GM12878 (cell line): ENCODE results near the gene AKT3.

Source experiments
- ATF2 ChIP-seq: IDR thresholded peaks from 2 replicates; pipeline ENCODE4 v1.6.1; 2012; ENCODE audit warnings: low read length, inconsistent platforms
- BACH1 ChIP-seq: fragments of 450-650 bp; IDR thresholded peaks from 2 replicates; pipeline ENCODE4 v1.6.1; 2017; ENCODE audit warnings: mild to moderate bottlenecking, borderline replicate concordance
- CREB1 ChIP-seq: IDR thresholded peaks from 2 replicates; pipeline ENCODE4 v1.6.1; 2012; ENCODE audit warnings: low read depth, mild to moderate bottlenecking, inconsistent platforms
- CTCF ChIP-seq, 3 experiments: IDR thresholded peaks in 2 of 3; conservative IDR thresholded peaks in 1 of 3; 2 replicates each; pipeline ENCODE4 v1.5.1; 2011; ENCODE audit warnings: low read depth in 3 of 3, low read length in 3 of 3, mild to moderate bottlenecking in 3 of 3, control low read depth in 2 of 3, moderate library complexity in 2 of 3, inconsistent platforms in 1 of 3, mixed read lengths in 1 of 3; ENCODE audit not compliant: control insufficient read depth in 2 of 3, insufficient read depth in 1 of 3; ENCODE audit errors: extremely low read depth in 1 of 3
- EP300 ChIP-seq, 2 experiments: fragments of 150-350 bp in 1 of 2; IDR thresholded peaks; 2 replicates each; pipeline ENCODE4 v1.6.1; 2011 to 2012; ENCODE audit warnings: low read depth in 2 of 2, low read length in 2 of 2, borderline replicate concordance in 1 of 2, improper control_type of control experiment in 1 of 2, inconsistent platforms in 1 of 2; ENCODE audit not compliant: control insufficient read depth in 1 of 2
- GABPA ChIP-seq: IDR thresholded peaks from 2 replicates; pipeline ENCODE4 v1.6.1; 2014; ENCODE audit warnings: antibody characterized with exemption, low read depth, mild to moderate bottlenecking, inconsistent platforms
- MEF2A ChIP-seq: IDR thresholded peaks from 2 replicates; pipeline ENCODE4 v1.6.1; 2011; ENCODE audit warnings: low read depth, mild to moderate bottlenecking, low read length, moderate library complexity; ENCODE audit not compliant: insufficient read depth
- POLR2A ChIP-seq: IDR thresholded peaks from 2 replicates; pipeline ENCODE4 v1.6.1; 2011; ENCODE audit warnings: low read depth, mild to moderate bottlenecking, low read length
- PRDM15 ChIP-seq: fragments of 450-650 bp; formaldehyde crosslinking; IDR thresholded peaks from 2 replicates; pipeline ENCODE4 v1.4.0; 2020; ENCODE audit warnings: mild to moderate bottlenecking, moderate library complexity

GRCh38 chr1:243562473-243562872 is 287.6 kb downstream of the AKT3 start:
- no peak for TF ChIP-seq POLR2A
- TF ChIP-seq CTCF (IDR thresholded peaks at IDR 0.05 in 2 of 3, conservative IDR thresholded peaks at IDR 0.05 in 1 of 3; ENCODE audit: control insufficient read depth in 2 of 3, extremely low read depth in 1 of 3, insufficient read depth in 1 of 3, low read depth in 3 of 3, low read length in 3 of 3): no peak
- TF ChIP-seq MEF2A: no peak
- TF ChIP-seq ATF2: no peak
- TF ChIP-seq GABPA: no peak
- no peak for TF ChIP-seq CREB1
- no peak for TF ChIP-seq EP300 (IDR thresholded peaks at IDR 0.05; ENCODE audit: borderline replicate concordance in 1 of 2, control insufficient read depth in 1 of 2, low read depth in 2 of 2, low read length in 2 of 2)
- no peak for TF ChIP-seq PRDM15 (CRISPR knock-in tag)
- no peak for TF ChIP-seq BACH1
